Activated CD8-positive, alpha-beta memory T cell treated with anti-CD3 and anti-CD28 coated beads, Interleukin-2, amount 10 ng/mL, durations not matched to agents 7 days and 5 days (primary cell): Measurements from ENCODE around the gene ICA1. TPM values are rescaled to one million over a fixed set of nuclear protein-coding genes. Genes with fewer than 3 reads are reported as not detected.

ENCODE experiments used
- total RNA-seq, 2 experiments: library from RNA; stranded (reverse); gene quantifications; one replicate each; pipeline ENCODE4 v1.2.3, GENCODE V29; 2021

The ICA1 gene
- total RNA-seq, 2 experiments from 2014 or later: 2.7 to 3.4 TPM

Other genes with a start within 250 kb of the ICA1 start
- not detected for gene NXPH1, start 171.4 kb upstream of the ICA1 start, total RNA-seq